Right lung (tissue), 10 donors: ENCODE data around the gene ZKSCAN7. TPM values are rescaled to one million over a fixed set of nuclear protein-coding genes. Genes with fewer than 3 reads are reported as not detected.
"Not testable (repeated sequence)": the region's sequence is repeated elsewhere in the genome, so short reads cannot be mapped to it uniquely, and the experiment has no call there.

ENCODE experiments used
- DNase-seq, 2 donors: peaks; one replicate each; pipeline ENCODE4 v3.0.0-alpha.2; 2013
- long read RNA-seq, 8 donors: transcript quantifications; one replicate each; lab custom pipeline, GENCODE V29; 2026
- polyA plus RNA-seq, 5 donors: library from polyadenylated mRNA; unstranded; fragments of 120-200 nt; gene quantifications; one replicate each; pipeline versions ENCODE4 v1.2.1 to v1.2.3, GENCODE V29; 2013; ENCODE audit warnings: inconsistent platforms in 1 of 5, low replicate concordance in 1 of 5; ENCODE audit not compliant: insufficient read length in 5 of 5, insufficient read depth in 1 of 5

The ZKSCAN7 gene
- 10 to 100 TPM; 14.9 to 19.4 (median 18.9) TPM for polyA plus RNA-seq
- long read RNA-seq, donor 1, partial matches to known transcripts, result 12 of 13 reads
- long read RNA-seq, donor 1, other reads (novel, unspliced or antisense), result 0 of 13 reads
- long read RNA-seq, donor 2, partial matches to known transcripts, result 0 of 3 reads
- long read RNA-seq, donor 2, other reads (novel, unspliced or antisense), result 0 of 3 reads
- long read RNA-seq, donor 3, partial matches to known transcripts, result 0 of 2 reads
- long read RNA-seq, donor 3, other reads (novel, unspliced or antisense), result 0 of 2 reads
- long read RNA-seq, donor 4, partial matches to known transcripts, result 5 of 5 reads
- long read RNA-seq, donor 4, other reads (novel, unspliced or antisense), result 0 of 5 reads
- long read RNA-seq, donor 5, partial matches to known transcripts, result 0 of 1 reads
- long read RNA-seq, donor 5, other reads (novel, unspliced or antisense), result 0 of 1 reads
- long read RNA-seq, donor 6, partial matches to known transcripts, result 0 of 2 reads
- long read RNA-seq, donor 6, other reads (novel, unspliced or antisense), result 0 of 2 reads
- long read RNA-seq, donor 7, partial matches to known transcripts, result 0 of 2 reads
- long read RNA-seq, donor 7, other reads (novel, unspliced or antisense), result 0 of 2 reads
- long read RNA-seq, donor 8, partial matches to known transcripts, result 0 of 1 reads
- long read RNA-seq, donor 8, other reads (novel, unspliced or antisense), result 0 of 1 reads

DNA sequence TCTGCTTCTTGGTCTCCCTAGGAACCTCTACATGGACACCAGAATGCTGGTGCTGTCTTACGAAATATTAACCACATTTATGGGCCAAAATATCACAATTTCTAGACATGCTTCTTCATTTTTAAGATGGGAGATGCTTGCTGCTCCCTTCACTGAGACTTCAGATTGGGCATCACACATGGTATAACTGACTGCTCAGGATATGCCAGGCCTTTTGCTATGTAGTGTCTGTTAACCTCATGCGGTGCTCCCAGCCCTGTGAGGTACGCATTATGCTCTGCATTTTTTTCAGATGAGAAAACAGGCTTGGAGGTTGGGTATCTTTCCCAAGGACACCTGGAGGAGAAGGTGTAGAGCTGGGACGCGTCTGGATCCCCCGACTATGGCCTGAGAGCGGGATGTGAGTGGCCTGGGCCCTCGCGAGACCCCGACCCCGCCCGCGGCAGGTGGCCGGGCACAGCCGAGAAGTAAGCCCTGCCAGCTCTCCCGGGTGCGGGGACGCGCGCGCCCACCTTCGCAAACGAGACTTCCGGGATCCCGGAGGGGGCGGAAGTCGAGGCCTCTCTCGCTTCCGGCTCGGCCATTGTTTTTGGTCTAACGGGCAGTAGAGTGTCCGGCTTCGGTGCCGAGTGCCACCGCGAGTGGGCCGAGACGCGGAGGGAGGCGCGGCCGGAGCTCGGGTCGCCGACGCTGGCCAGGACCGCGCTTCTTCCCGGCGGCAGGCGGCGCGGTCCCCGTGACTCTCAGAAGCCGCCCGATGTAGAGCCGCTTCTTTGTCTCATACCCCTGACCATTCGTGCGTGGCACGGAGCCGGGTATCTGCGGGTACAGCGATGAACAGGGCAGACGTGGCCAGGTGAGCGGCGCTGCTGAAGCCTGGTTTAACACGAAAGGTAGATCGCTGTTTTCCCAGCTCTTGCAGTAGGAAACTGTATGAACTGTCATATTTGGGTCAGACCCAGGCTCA, at the start of gene ZKSCAN7:
TSS of gene ZKSCAN7 (plus strand) at position 568 of the 967 bp plus-strand sequence. CDS start 1,855 bp downstream, outside the sequence.
- peak; percentile 60 to 68 for DNase-seq

GRCh38 chr3:44506556-44506955, 48.4 kb upstream of the ZKSCAN7 start:
- DNase-seq, result no peak

GRCh38 chr3:44506961-44507360, 48.0 kb upstream of the ZKSCAN7 start:
- no peak for DNase-seq

DNA sequence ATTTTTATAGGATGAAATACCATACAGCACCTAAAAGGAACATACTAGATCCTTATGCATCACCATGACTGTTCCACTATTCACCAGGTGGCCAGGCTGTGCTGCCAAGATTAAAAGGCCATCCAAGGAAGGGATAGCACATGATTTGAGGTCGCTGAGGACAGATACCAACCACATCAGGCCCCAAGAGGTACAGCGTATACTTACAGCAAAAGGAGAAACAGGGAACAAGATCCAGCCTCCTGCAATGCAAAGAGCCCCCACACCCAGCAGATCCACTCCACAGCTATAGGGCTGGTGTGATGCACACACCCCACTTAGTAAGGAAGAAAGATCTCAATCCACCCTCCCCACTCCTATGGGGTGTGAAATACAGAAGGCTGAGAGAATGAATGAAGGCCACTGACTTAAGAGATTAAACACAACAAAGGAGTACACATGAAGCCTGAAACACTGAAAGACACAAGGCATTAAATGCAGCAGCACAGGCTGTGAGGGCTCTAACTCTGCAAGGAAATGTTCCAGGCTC, 45.5 kb upstream of the ZKSCAN7 start:
- DNase-seq, result no peak

DNA sequence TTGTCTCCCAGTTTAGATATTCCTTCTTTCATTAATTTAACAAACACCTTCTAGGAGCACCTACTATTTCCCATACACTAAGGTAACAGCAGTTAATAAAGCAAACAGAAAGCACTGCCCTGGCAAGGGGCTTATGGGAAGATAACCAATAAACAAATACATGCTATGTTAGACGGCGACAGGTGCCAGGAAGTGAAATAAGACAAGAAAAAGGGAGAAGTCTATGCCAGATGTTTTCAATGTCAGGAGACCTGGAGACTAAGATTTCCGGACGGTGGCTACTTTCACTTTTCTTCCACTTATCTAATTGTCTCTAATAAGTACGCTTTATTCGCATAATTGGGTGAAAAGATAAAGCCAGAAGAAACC, 45.0 kb upstream of the ZKSCAN7 start:
- peak in 1 of 2 donors; percentile 9 for DNase-seq

DNA sequence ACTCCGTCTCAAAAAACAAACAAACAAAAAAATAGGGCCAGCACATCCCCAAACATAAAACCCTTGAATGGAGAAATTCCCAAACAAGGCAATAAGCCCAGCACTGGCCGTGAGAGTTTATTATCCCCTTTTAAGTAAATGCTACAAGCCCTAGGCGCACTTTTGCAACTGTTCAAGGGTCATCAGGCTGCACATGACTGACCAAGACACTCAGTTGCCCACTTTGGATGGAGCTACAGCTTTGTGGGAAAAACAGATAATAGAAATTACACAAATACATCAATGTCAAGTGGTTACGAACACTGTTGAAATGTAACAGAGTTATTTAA, 43.8 kb upstream of the ZKSCAN7 start:
- DNase-seq, result no peak

- DNase-seq, result no peak
Observed at GRCh38 chr3:44513513-44513912, 41.5 kb upstream of the ZKSCAN7 start.

GRCh38 chr3:44516230-44516629, 38.8 kb upstream of the ZKSCAN7 start:
- DNase-seq, result no peak

- no peak for DNase-seq
Observed at GRCh38 chr3:44518782-44519156, 36.2 kb upstream of the ZKSCAN7 start.

- no peak for DNase-seq
Observed at GRCh38 chr3:44521721-44522120, 33.3 kb upstream of the ZKSCAN7 start.

DNA sequence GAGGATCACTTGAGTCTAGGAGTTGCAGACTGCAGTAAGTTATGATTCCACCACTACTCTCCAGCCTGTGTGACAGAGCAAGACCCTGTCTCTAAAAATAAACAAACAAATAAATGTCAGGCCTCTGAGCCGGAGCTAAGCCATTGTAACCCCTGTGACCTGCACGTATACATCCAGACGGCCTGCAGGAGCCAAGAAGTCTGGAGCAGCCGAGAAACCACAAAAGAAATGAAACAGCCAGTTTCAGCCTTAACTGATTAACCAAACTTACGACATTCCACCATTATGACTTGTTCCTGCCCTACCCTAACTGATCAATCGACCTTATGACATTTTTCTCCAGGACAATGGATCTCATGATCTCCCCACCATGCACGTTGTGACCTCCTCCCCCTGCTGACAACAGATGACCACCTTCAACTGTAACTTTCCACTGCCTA, 32.5 kb upstream of the ZKSCAN7 start:
- no peak for DNase-seq

GRCh38 chr3:44525060-44525459, 29.9 kb upstream of the ZKSCAN7 start:
- DNase-seq, result no peak

GRCh38 chr3:44529927-44530326, 25.1 kb upstream of the ZKSCAN7 start:
- no peak for DNase-seq

- DNase-seq, result no peak
Observed at GRCh38 chr3:44530911-44531310, 24.1 kb upstream of the ZKSCAN7 start.

- not testable (repeated sequence) for DNase-seq
Observed at GRCh38 chr3:44534659-44535058, 20.3 kb upstream of the ZKSCAN7 start.

- DNase-seq, result no peak
Observed at GRCh38 chr3:44535364-44535763, 19.6 kb upstream of the ZKSCAN7 start.

- not testable (repeated sequence) for DNase-seq
Observed at GRCh38 chr3:44544811-44545210, 10.2 kb upstream of the ZKSCAN7 start.

DNA sequence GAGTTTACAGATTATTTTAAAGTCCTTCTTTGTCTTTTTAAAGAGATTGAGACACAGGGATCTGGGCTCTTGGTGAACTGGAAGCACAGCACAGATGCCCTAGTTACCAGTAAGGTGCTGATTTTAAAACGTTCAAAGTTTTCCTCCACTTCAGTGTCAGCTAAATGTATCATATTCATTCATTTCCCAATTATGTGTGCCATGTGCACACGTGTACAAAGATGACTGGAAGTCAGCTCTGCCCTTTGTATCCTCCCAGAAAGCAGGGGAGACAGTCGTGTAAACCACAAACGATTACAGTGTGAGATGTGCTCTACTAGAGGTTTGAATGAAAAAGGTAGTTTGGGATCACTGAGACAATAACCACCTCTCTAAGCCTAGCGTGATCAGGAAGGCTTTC, 730 bp downstream of the ZKSCAN7 start:
- DNase-seq, result peak in 1 of 2 donors; percentile 2

- DNase-seq, result no peak
Observed at GRCh38 chr3:44557074-44557473, 2.1 kb downstream of the ZKSCAN7 start.

GRCh38 chr3:44561076-44561475, 6.1 kb downstream of the ZKSCAN7 start:
- DNase-seq, result no peak

- DNase-seq, result no peak
Observed at GRCh38 chr3:44562147-44562546, 7.2 kb downstream of the ZKSCAN7 start.

- DNase-seq, result no peak
Observed at GRCh38 chr3:44568561-44568960, 13.6 kb downstream of the ZKSCAN7 start.
